SK-N-SH treated with all-trans-retinoic acid at 6 μM for 48 hours (cell line): ENCODE data around the gene GLDC.
A peak's percentile ranks its signal among the peaks of the same experiment; 100 is the strongest.

Experiments
- ATAC-seq: fragments of 200-7000 bp; cut with Tn5 transposase; 3 replicates; pipeline ENCODE4 v1.9.1; 2020; ENCODE audit warnings: mild to moderate bottlenecking, moderate library complexity
- ARNTL ChIP-seq: fragments of 450-650 bp; formaldehyde crosslinking; IDR thresholded peaks from 2 replicates; pipeline ENCODE4 v1.5.0; 2020; ENCODE audit warnings: low read depth, mild to moderate bottlenecking, moderate library complexity, borderline replicate concordance
- BACH2 ChIP-seq: fragments of 250-450 bp; sonication (Bioruptor Pico); IDR thresholded peaks from 2 replicates; pipeline ENCODE4 v1.9.0; 2021; ENCODE audit warnings: mild to moderate bottlenecking, borderline replicate concordance
- CREB5 ChIP-seq: fragments of 250-450 bp; sonication (Bioruptor Pico); IDR thresholded peaks from 2 replicates; pipeline ENCODE4 v1.5.1; 2020; ENCODE audit warnings: low read depth, mild to moderate bottlenecking, moderate library complexity
- CSDC2 ChIP-seq: fragments of 250-450 bp; sonication (Bioruptor Pico); IDR thresholded peaks from 2 replicates; pipeline ENCODE4 v1.5.0; 2020; ENCODE audit warnings: mild to moderate bottlenecking, moderate library complexity
- CSRNP3 ChIP-seq: fragments of 250-450 bp; sonication (Bioruptor Pico); IDR thresholded peaks from 2 replicates; pipeline ENCODE4 v1.5.1; 2021; ENCODE audit warnings: mild to moderate bottlenecking, moderate library complexity
- ESRRG ChIP-seq: fragments of 250-450 bp; sonication (Bioruptor Pico); IDR thresholded peaks from 2 replicates; pipeline ENCODE4 v1.6.1; 2021; ENCODE audit warnings: mild to moderate bottlenecking
- GLIS3 ChIP-seq: fragments of 250-450 bp; sonication (Bioruptor Pico); IDR thresholded peaks from 2 replicates; pipeline ENCODE4 v1.5.0; 2020; ENCODE audit warnings: mild to moderate bottlenecking, moderate library complexity
- ISL1 ChIP-seq: fragments of 250-450 bp; sonication (Bioruptor Pico); IDR thresholded peaks from 2 replicates; pipeline ENCODE4 v2.1.2; 2022; ENCODE audit warnings: mild to moderate bottlenecking, moderate library complexity
- OSR1 ChIP-seq: fragments of 250-450 bp; sonication (Bioruptor Pico); IDR thresholded peaks from 2 replicates; pipeline ENCODE4 v1.8.0; 2022; ENCODE audit warnings: moderate library complexity, mild to moderate bottlenecking, inconsistent platforms
- PATZ1 ChIP-seq: fragments of 250-450 bp; sonication (Bioruptor Pico); IDR thresholded peaks from 2 replicates; pipeline ENCODE4 v1.8.0; 2020; ENCODE audit warnings: mild to moderate bottlenecking, moderate library complexity, borderline replicate concordance
- POU6F1 ChIP-seq: fragments of 250-450 bp; sonication (Bioruptor Pico); IDR thresholded peaks from 2 replicates; pipeline ENCODE4 v1.8.0; 2021; ENCODE audit warnings: low read depth, mild to moderate bottlenecking, moderate library complexity, borderline replicate concordance
- PPARA ChIP-seq: fragments of 250-450 bp; sonication (Bioruptor Pico); IDR thresholded peaks from 2 replicates; pipeline ENCODE4 v1.5.0; 2020; ENCODE audit warnings: mild to moderate bottlenecking, borderline replicate concordance
- RARB ChIP-seq: fragments of 250-450 bp; sonication (Bioruptor Pico); IDR thresholded peaks from 2 replicates; pipeline ENCODE4 v1.8.0; 2021; ENCODE audit warnings: mild to moderate bottlenecking, moderate library complexity
- SNAI2 ChIP-seq: fragments of 250-450 bp; sonication (Bioruptor Pico); IDR thresholded peaks from 2 replicates; pipeline ENCODE4 v1.5.0; 2020; ENCODE audit warnings: mild to moderate bottlenecking, moderate library complexity
- TCF4 ChIP-seq: fragments of 250-450 bp; sonication (Bioruptor Pico); IDR thresholded peaks from 2 replicates; pipeline ENCODE4 v1.8.0; 2021; ENCODE audit warnings: mild to moderate bottlenecking, moderate library complexity, borderline replicate concordance
- TOX ChIP-seq: fragments of 250-450 bp; sonication (Bioruptor Pico); IDR thresholded peaks from 2 replicates; pipeline ENCODE4 v1.8.0; 2021; ENCODE audit warnings: mild to moderate bottlenecking, moderate library complexity, borderline replicate concordance
- ZC3H10 ChIP-seq: fragments of 250-450 bp; sonication (Bioruptor Pico); IDR thresholded peaks from 2 replicates; pipeline ENCODE4 v1.5.1; 2021; ENCODE audit warnings: mild to moderate bottlenecking, moderate library complexity
- ZFP3 ChIP-seq: fragments of 250-450 bp; sonication (Bioruptor Pico); IDR thresholded peaks from 2 replicates; pipeline ENCODE4 v1.5.0; 2020; ENCODE audit warnings: mild to moderate bottlenecking, moderate library complexity
- ZFP30 ChIP-seq: fragments of 450-650 bp; formaldehyde crosslinking; IDR thresholded peaks from 2 replicates; pipeline ENCODE4 v1.5.0; 2022; ENCODE audit warnings: mild to moderate bottlenecking, moderate library complexity
- ZNF565 ChIP-seq: fragments of 450-650 bp; formaldehyde crosslinking; conservative IDR thresholded peaks from 2 replicates; pipeline ENCODE4 v1.5.0; 2020; ENCODE audit warnings: low read depth, mild to moderate bottlenecking, moderate library complexity
- ZNF70 ChIP-seq: fragments of 450-650 bp; formaldehyde crosslinking; IDR thresholded peaks from 2 replicates; pipeline ENCODE4 v1.5.0; 2020; ENCODE audit warnings: mild to moderate bottlenecking, moderate library complexity
- ZNF8 ChIP-seq: fragments of 450-650 bp; formaldehyde crosslinking; IDR thresholded peaks from 2 replicates; pipeline ENCODE4 v1.5.0; 2020; ENCODE audit warnings: mild to moderate bottlenecking, moderate library complexity

GLDC gene

GRCh38 chr9:6522263-6522662 is 123.3 kb downstream of the GLDC start:
- TF ChIP-seq ARNTL (CRISPR knock-in tag) = no peak
- no peak for TF ChIP-seq SNAI2
- TF ChIP-seq ZNF8 (CRISPR knock-in tag) = no peak
- no peak for TF ChIP-seq BACH2 (CRISPR knock-in tag)
- no peak for ATAC-seq

- peak; percentile 61 for TF ChIP-seq ISL1 (CRISPR knock-in tag)
- no peak for TF ChIP-seq ZNF8 (CRISPR knock-in tag)
- peak; percentile 91 for TF ChIP-seq ZNF70
- no peak for TF ChIP-seq SNAI2
- TF ChIP-seq PPARA (CRISPR knock-in tag) = no peak
- ATAC-seq = peak; percentile 76
Observed at GRCh38 chr9:6512085-6512657, 133.4 kb downstream of the GLDC start.

GRCh38 chr9:6506571-6506970 is 139.0 kb downstream of the GLDC start:
- ATAC-seq = peak; percentile 54
- no peak for TF ChIP-seq TCF4 (CRISPR knock-in tag)
- TF ChIP-seq POU6F1 (CRISPR knock-in tag) = no peak
- TF ChIP-seq TOX (CRISPR knock-in tag) = no peak
- no peak for TF ChIP-seq SNAI2
- no peak for TF ChIP-seq ISL1 (CRISPR knock-in tag)
- no peak for TF ChIP-seq BACH2 (CRISPR knock-in tag)
- no peak for TF ChIP-seq RARB
- TF ChIP-seq PATZ1 (CRISPR knock-in tag) = no peak
- TF ChIP-seq OSR1 (CRISPR knock-in tag) = no peak
- TF ChIP-seq ZNF8 (CRISPR knock-in tag) = no peak
- no peak for TF ChIP-seq ARNTL (CRISPR knock-in tag)
- no peak for TF ChIP-seq CREB5 (CRISPR knock-in tag)
- no peak for TF ChIP-seq ESRRG (CRISPR knock-in tag)
- TF ChIP-seq ZNF70 = no peak
- no peak for TF ChIP-seq ZFP3 (CRISPR knock-in tag)

GRCh38 chr9:6502399-6502798 is 143.1 kb downstream of the GLDC start:
- ATAC-seq = no peak

More at GRCh38 chr9:6502399-6502798, 143.1 kb downstream of the GLDC start:
- TF ChIP-seq CREB5 (CRISPR knock-in tag) (no peak), PPARA (CRISPR knock-in tag) (no peak), ZFP30 (no peak), BACH2 (CRISPR knock-in tag) (no peak), CSDC2 (CRISPR knock-in tag) (no peak), ISL1 (CRISPR knock-in tag) (no peak), ZC3H10 (no peak), GLIS3 (CRISPR knock-in tag) (no peak), ZNF8 (CRISPR knock-in tag) (no peak), ZNF70 (no peak), OSR1 (CRISPR knock-in tag) (no peak), ZFP3 (CRISPR knock-in tag) (no peak), ESRRG (CRISPR knock-in tag) (no peak), ZNF565 (CRISPR knock-in tag) (no peak), RARB (no peak), SNAI2 (no peak), ARNTL (CRISPR knock-in tag) (no peak), TCF4 (CRISPR knock-in tag) (no peak), CSRNP3 (CRISPR knock-in tag) (no peak), POU6F1 (CRISPR knock-in tag) (no peak)
